Lower leg skin (tissue), 4 donors: ENCODE measurements around the gene RPL21. TPM values are rescaled to one million over a fixed set of nuclear protein-coding genes. Genes with fewer than 3 reads are reported as not detected.

Source experiments
- DNase-seq, 2 donors: peaks; one replicate each; pipeline ENCODE4 v3.0.0-alpha.2; 2019; ENCODE audit warnings: low spot score in 2 of 2
- H3K4me3 ChIP-seq: fragments of 200-600 bp; sonication (generic); 2 replicates; pipeline ENCODE4 v1.5.1; 2017; ENCODE audit warnings: mild to moderate bottlenecking, low read depth; ENCODE audit not compliant: poor library complexity, severe bottlenecking
- CTCF ChIP-seq, 3 donors: fragments of 450-650 bp; IDR thresholded peaks; one replicate each; pipeline ENCODE4 v1.5.1; 2016; ENCODE audit warnings: antibody characterized with exemption in 3 of 3, mild to moderate bottlenecking in 3 of 3, moderate library complexity in 2 of 3
- POLR2A ChIP-seq, 2 donors: fragments of 450-650 bp; IDR thresholded peaks; one replicate each; pipeline ENCODE4 v1.6.1; 2016 to 2017; ENCODE audit warnings: antibody characterized with exemption in 2 of 2, mild to moderate bottlenecking in 1 of 2, moderate library complexity in 1 of 2
- WGBS, 2 donors: methylation state at CpG; one replicate each; pipeline ENCODE4 v1.1.5; 2018; 5-methylcytosine and 5-hydroxymethylcytosine counted together
- intact Hi-C: fragments of 100-400 bp; cut with DNase I; formaldehyde crosslinking; loops from one replicate; pipeline ENCODE4 v1.15.0; 2023; ENCODE audit warnings: low total_unique reads
- total RNA-seq, 4 donors: library from RNA; depleted of rRNA; stranded (reverse); fragments of >200 nt; gene quantifications; one replicate each; pipeline ENCODE4 v1.1.0, GENCODE V29; 2016

Gene RPL21
- total RNA-seq, 4 donors from 2014 or later = 584 to 1,176 (median 1,101) TPM

GRCh38 chr13:27269114-27269665 lies 17.8 kb downstream of the RPL21 start:
- intact Hi-C loops = no loop called here
- TF ChIP-seq CTCF (IDR thresholded peaks at IDR 0.05) (no peak), POLR2A (IDR thresholded peaks at IDR 0.05) (no peak)
- DNase-seq = no peak
- H3K4me3 ChIP-seq = no peak overlapping the region
- 37 to 46% methylated on average over 2 of the region's 2 CpGs for WGBS, 2 donors

GRCh38 chr13:27270594-27271520 lies 19.5 kb downstream of the RPL21 start, which contains the start of gene RASL11A:
RASL11A (plus strand) TSS chr13:27270830; CDS start chr13:27270945, 115 bp downstream.
- WGBS, 2 donors = 1% methylated on average over 19 to 48 of the region's 99 CpGs
- no peak for TF ChIP-seq POLR2A (IDR thresholded peaks at IDR 0.05)
- peak in 1 of 3 donors; percentile 69 for TF ChIP-seq CTCF (IDR thresholded peaks at IDR 0.05)
- DNase-seq = peak; percentile 69 to 96
- H3K4me3 ChIP-seq = peak within 1 kb of the TSS; percentile 73
- intact Hi-C loops = no loop called here

- intact Hi-C loops = no loop called here
- 46 to 52% methylated on average over 15 of the region's 15 CpGs for WGBS, 2 donors
- peak overlapping the region; percentile 73 for H3K4me3 ChIP-seq
- no peak for TF ChIP-seq CTCF (IDR thresholded peaks at IDR 0.05)
- DNase-seq = no peak
Observed at GRCh38 chr13:27271570-27272096, 20.3 kb downstream of the RPL21 start.

GRCh38 chr13:27273658-27274425 lies 22.5 kb downstream of the RPL21 start:
- WGBS, 2 donors = 69 to 74% methylated on average over 4 of the region's 4 CpGs
- TF ChIP-seq CTCF (IDR thresholded peaks at IDR 0.05) = no peak
- TF ChIP-seq POLR2A (IDR thresholded peaks at IDR 0.05) = no peak

GRCh38 chr13:27274631-27275030 lies 23.3 kb downstream of the RPL21 start:
- WGBS, 2 donors = 27 to 39% methylated on average over 1 of the region's 1 CpG
- intact Hi-C loops = no loop called here
- DNase-seq = no peak
- no peak overlapping the region for H3K4me3 ChIP-seq
- TF ChIP-seq POLR2A (IDR thresholded peaks at IDR 0.05) (no peak), CTCF (IDR thresholded peaks at IDR 0.05) (no peak)

More at GRCh38 chr13:27273658-27274425, 22.5 kb downstream of the RPL21 start:
- intact Hi-C loops = no loop called here
- no peak for DNase-seq
- no peak overlapping the region for H3K4me3 ChIP-seq
